PC-9 (cell line): ENCODE measurements around the gene EEPD1. TPM values are rescaled to one million over a fixed set of nuclear protein-coding genes. Genes with fewer than 3 reads are reported as not detected.

ENCODE experiments used
- BruUV-seq: library from RNA; stranded (reverse); fragments of 400-500 nt; replicated peaks from 2 replicates; lab custom pipeline; 2021; lab: Mats Ljungman, UMichigan
- CTCF ChIA-PET: fragments of 300-600 bp; sonication (Branson Sonifier 250); formaldehyde crosslinking; loops from one replicate; lab custom pipeline; 2022; ENCODE audit warnings: antibody characterized with exemption; lab: Charles Lee
- POLR2A ChIA-PET: fragments of 300-600 bp; sonication (Branson Sonifier 250); formaldehyde crosslinking; loops from one replicate; lab custom pipeline; 2022; ENCODE audit warnings: antibody characterized with exemption; ENCODE audit not compliant: unreplicated experiment; lab: Charles Lee
- DNase-seq, 2 experiments: peaks; one replicate each; pipeline versions ENCODE4 v3.0.0 to v3.0.0-alpha.2; 2015 to 2022; ENCODE audit warnings: mixed read lengths in 1 of 2
- H2AFZ ChIP-seq: fragments of 200-600 bp; sonication (generic); 2 replicates; pipeline ENCODE4 v1.8.1; 2017; ENCODE audit warnings: antibody characterized with exemption
- H3F3A ChIP-seq: fragments of 200-600 bp; sonication (generic); 2 replicates; pipeline ENCODE4 v1.8.1; 2017; ENCODE audit warnings: antibody characterized with exemption, mild to moderate bottlenecking, low read depth; ENCODE audit not compliant: insufficient read depth
- H3K27ac ChIP-seq: fragments of 200-600 bp; sonication (generic); 2 replicates; pipeline ENCODE4 v1.6.1; 2016; ENCODE audit warnings: mixed run types
- H3K27me3 ChIP-seq: fragments of 200-600 bp; sonication (generic); 2 replicates; pipeline ENCODE4 v1.6.1; 2016; ENCODE audit warnings: low read depth, mixed run types; ENCODE audit not compliant: insufficient read depth
- H3K36me3 ChIP-seq: fragments of 200-600 bp; sonication (generic); 2 replicates; pipeline ENCODE4 v1.6.1; 2016; ENCODE audit warnings: low read depth, mixed run types
- H3K4me1 ChIP-seq: fragments of 200-600 bp; sonication (generic); replicated peaks from 2 replicates; pipeline ENCODE4 v1.6.1; 2016; ENCODE audit warnings: mixed run types; ENCODE audit not compliant: insufficient read depth
- H3K4me2 ChIP-seq: fragments of 200-600 bp; sonication (generic); 2 replicates; pipeline ENCODE4 v1.6.1; 2017; ENCODE audit warnings: mixed run types
- H3K4me3 ChIP-seq: fragments of 200-600 bp; sonication (generic); 2 replicates; pipeline ENCODE4 v1.6.1; 2016; ENCODE audit warnings: mixed run types
- H3K79me2 ChIP-seq: fragments of 200-600 bp; sonication (generic); 2 replicates; pipeline ENCODE4 v1.6.1; 2017; ENCODE audit warnings: low read depth, mixed run types
- H3K9me2 ChIP-seq: fragments of 200-600 bp; sonication (generic); 2 replicates; pipeline ENCODE4 v1.8.1; 2017; ENCODE audit warnings: mild to moderate bottlenecking; ENCODE audit not compliant: insufficient read depth
- H3K9me3 ChIP-seq: fragments of 200-600 bp; sonication (generic); 2 replicates; pipeline ENCODE4 v1.8.1; 2016; ENCODE audit warnings: low read depth; ENCODE audit not compliant: insufficient read depth
- H4K20me1 ChIP-seq: fragments of 200-600 bp; sonication (generic); 2 replicates; pipeline ENCODE4 v1.8.1; 2017; ENCODE audit not compliant: insufficient read depth
- EZH2 ChIP-seq: fragments of 200-600 bp; sonication (generic); IDR thresholded peaks from 2 replicates; pipeline ENCODE4 v1.8.0; 2017; ENCODE audit warnings: antibody characterized with exemption, low read depth
- intact Hi-C: fragments of 100-400 bp; cut with micrococcal nuclease; formaldehyde crosslinking; loops from one replicate; pipeline ENCODE4 v1.10.0; 2022; ENCODE audit not compliant: unreplicated experiment
- total RNA-seq: library from RNA; stranded (reverse); gene quantifications from 2 replicates; pipeline ENCODE4 v1.2.3, GENCODE V29; 2021
- TF ChIP-seq, protein P1 (sequence below): fragments of 200-600 bp; sonication (generic); conservative IDR thresholded peaks from 2 replicates; pipeline ENCODE4 v1.6.1; 2017; ENCODE audit warnings: mixed run types, antibody characterized with exemption, mild to moderate bottlenecking, moderate library complexity

EEPD1 gene
- total RNA-seq, 1 experiment from 2014 or later, result 6.0 TPM

DNA sequence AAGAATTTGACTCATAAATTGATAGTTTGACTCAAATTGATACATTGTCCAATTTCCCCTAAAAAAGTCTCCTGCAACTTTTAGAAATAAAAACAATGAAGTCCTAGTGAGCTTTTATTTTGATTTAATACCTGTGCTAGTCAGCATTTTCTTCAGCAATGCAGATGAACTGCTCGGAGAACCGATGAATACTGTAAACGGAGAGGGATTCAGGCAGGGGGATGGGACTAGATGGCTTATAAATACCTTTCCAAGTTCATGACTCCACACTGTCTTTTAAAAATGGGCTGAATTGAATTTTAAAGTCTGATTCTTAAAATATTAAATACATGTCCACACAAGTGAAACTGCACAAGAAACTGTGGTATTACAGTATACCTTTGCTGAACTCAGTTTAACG, 12.7 kb downstream of the EEPD1 start:
- Histone ChIP-seq H3K9me3 (0 out of 2 replicates have a peak, but pooled peaks cover 7% of the 10 kb centered on the region), H3K9me2 (no peaks in the 10 kb centered on the region), H3K27me3 (no peaks in the 10 kb centered on the region), H3K4me3 (no peak overlapping the region), H3K79me2 (peaks cover 48% of the 10 kb centered on the region), H2AFZ (no peak overlapping the region), H3F3A (peaks cover 22% of the 10 kb centered on the region), H3K4me2 (no peak overlapping the region), H4K20me1 (no peaks in the 10 kb centered on the region), H3K36me3 (peaks cover 17% of the 10 kb centered on the region), H3K27ac (no peak overlapping the region), H3K4me1 (peaks cover 23% of the 10 kb centered on the region)
- no peak for TF ChIP-seq EZH2
- TF ChIP-seq, protein P1, sequence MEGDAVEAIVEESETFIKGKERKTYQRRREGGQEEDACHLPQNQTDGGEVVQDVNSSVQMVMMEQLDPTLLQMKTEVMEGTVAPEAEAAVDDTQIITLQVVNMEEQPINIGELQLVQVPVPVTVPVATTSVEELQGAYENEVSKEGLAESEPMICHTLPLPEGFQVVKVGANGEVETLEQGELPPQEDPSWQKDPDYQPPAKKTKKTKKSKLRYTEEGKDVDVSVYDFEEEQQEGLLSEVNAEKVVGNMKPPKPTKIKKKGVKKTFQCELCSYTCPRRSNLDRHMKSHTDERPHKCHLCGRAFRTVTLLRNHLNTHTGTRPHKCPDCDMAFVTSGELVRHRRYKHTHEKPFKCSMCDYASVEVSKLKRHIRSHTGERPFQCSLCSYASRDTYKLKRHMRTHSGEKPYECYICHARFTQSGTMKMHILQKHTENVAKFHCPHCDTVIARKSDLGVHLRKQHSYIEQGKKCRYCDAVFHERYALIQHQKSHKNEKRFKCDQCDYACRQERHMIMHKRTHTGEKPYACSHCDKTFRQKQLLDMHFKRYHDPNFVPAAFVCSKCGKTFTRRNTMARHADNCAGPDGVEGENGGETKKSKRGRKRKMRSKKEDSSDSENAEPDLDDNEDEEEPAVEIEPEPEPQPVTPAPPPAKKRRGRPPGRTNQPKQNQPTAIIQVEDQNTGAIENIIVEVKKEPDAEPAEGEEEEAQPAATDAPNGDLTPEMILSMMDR, result no peak
- intact Hi-C loops, result no loop called here
- ChIA-PET CTCF (no interaction called here), POLR2A (no interaction called here)
- BruUV-seq, result no TSS peak
- DNase-seq, result no peak

DNA sequence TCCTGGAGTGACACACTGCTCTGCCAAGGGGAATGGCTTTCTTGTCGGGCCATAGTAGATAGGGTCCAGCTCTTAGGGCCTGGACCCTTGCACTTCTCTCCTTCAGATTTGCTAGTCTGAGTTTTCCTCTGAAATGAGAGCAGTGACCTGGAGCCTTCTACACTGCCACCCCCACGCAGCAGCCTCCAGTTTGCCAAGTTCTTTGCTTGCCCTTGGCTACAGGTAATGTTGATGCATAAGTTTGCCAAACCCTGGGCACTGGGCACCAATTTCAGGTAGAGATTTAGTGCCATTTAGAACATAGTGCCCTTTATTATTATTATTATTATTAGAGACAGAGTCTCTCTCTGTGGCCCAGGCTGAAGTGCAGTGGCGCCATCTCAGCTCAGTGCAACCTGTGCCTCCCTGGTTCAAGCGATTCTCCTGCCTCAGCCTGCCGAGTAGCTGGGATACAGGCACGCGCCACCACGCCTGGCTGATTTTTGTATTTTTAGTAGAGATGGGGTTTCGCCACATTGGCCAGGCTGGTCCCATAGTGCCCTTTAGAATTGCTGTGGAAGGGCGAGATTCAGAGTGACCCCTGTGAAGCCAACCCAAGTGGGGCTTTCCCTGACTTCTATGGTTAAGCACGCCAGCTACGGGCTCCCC, 14.5 kb downstream of the EEPD1 start:
- H3K79me2 ChIP-seq, result peaks cover 38% of the 10 kb centered on the region
- TF ChIP-seq, protein P1, result no peak
- no peak for TF ChIP-seq EZH2
- intact Hi-C loops, result no loop called here

DNA sequence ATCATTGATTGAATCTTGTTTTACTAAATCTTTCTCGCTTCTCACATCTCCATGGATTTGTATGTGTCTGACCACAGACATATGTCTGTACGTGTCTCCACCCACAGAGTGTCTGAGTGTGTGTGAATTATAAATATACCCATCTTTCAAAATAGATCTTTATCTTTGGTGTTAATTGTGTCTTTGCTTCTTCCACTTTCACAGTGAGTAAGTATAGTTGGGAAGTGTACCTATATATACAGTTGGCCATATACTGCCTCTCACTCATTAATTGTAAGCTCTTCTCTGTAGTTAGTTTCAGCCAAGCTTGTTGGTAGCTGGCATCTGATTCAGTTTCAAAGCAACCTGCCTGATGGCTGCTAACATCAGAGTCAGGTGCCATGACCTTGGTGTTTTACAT, 18.4 kb downstream of the EEPD1 start:
- H2AFZ ChIP-seq, result no peak overlapping the region
- intact Hi-C loops, result no loop called here
- H3K27ac ChIP-seq, result no peak overlapping the region
- TF ChIP-seq EZH2, result no peak
- TF ChIP-seq, protein P1, result no peak
- no peak overlapping the region for H3K4me2 ChIP-seq
- DNase-seq, result no peak
- H3K36me3 ChIP-seq, result no peaks in the 10 kb centered on the region
- ChIA-PET CTCF (no interaction called here), POLR2A (interaction anchor here (0.7 kb wide), 1 partner anchor 487 kb away, joined by 3 read pairs; no protein-coding TSS in a partner anchor)
- H3K27me3 ChIP-seq, result no peaks in the 10 kb centered on the region
- no peaks in the 10 kb centered on the region for H4K20me1 ChIP-seq
- H3F3A ChIP-seq, result peaks cover 3% of the 10 kb centered on the region; the same call in 1 of the 2 replicates
- BruUV-seq, result no TSS peak
- H3K4me1 ChIP-seq, result no peaks in the 10 kb centered on the region
- no peak overlapping the region for H3K4me3 ChIP-seq
- H3K9me2 ChIP-seq, result no peaks in the 10 kb centered on the region
- H3K9me3 ChIP-seq, result no peaks in the 10 kb centered on the region
- H3K79me2 ChIP-seq, result peaks cover 5% of the 10 kb centered on the region; the same call in 1 of the 2 replicates

More for the DNA sequence above, 14.5 kb downstream of the EEPD1 start:
- no peaks in the 10 kb centered on the region for H3K27me3 ChIP-seq
- no TSS peak for BruUV-seq
- H3K4me1 ChIP-seq, result peaks cover 9% of the 10 kb centered on the region; the same call in 1 of the 2 replicates
- H4K20me1 ChIP-seq, result no peaks in the 10 kb centered on the region
- no peak for DNase-seq
- no peak overlapping the region for H3K27ac ChIP-seq
- ChIA-PET POLR2A (no interaction called here), CTCF (no interaction called here)
- H3F3A ChIP-seq, result peaks cover 8% of the 10 kb centered on the region
- H3K9me3 ChIP-seq, result 0 out of 2 replicates have a peak, but pooled peaks cover 7% of the 10 kb centered on the region
- no peak overlapping the region for H3K4me3 ChIP-seq
- no peak overlapping the region for H2AFZ ChIP-seq
- H3K4me2 ChIP-seq, result no peak overlapping the region
- no peaks in the 10 kb centered on the region for H3K9me2 ChIP-seq
- peaks cover 12% of the 10 kb centered on the region for H3K36me3 ChIP-seq
